ENCODE data around the gene JARID2.

DNA sequence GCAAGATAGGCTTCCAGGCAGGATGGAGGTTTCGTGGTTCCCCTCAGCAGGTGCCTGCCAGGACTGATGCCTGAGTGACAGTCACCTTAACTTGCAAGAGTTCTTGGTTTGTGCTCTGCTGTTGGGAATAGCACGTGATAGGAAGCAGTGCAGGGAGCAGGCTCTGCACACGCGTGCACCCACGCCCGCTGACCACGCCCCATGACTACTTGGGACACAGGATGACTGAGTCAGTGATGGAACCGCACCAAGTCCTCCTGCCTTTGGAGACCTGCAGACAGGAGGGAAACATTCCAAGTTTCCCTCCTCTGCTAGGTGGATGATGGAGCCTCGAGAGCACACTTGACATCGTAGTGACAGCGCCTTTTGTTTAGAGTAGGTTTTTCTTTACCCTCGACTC, 252.8 kb downstream of the JARID2 start:
- TF ChIP-seq, protein P1, sequence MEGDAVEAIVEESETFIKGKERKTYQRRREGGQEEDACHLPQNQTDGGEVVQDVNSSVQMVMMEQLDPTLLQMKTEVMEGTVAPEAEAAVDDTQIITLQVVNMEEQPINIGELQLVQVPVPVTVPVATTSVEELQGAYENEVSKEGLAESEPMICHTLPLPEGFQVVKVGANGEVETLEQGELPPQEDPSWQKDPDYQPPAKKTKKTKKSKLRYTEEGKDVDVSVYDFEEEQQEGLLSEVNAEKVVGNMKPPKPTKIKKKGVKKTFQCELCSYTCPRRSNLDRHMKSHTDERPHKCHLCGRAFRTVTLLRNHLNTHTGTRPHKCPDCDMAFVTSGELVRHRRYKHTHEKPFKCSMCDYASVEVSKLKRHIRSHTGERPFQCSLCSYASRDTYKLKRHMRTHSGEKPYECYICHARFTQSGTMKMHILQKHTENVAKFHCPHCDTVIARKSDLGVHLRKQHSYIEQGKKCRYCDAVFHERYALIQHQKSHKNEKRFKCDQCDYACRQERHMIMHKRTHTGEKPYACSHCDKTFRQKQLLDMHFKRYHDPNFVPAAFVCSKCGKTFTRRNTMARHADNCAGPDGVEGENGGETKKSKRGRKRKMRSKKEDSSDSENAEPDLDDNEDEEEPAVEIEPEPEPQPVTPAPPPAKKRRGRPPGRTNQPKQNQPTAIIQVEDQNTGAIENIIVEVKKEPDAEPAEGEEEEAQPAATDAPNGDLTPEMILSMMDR (IDR thresholded peaks at IDR 0.05; ENCODE audit: low read length) = no peak
- TF ChIP-seq EZH2 (optimal IDR thresholded peaks at IDR 0.05; ENCODE audit: low read depth, low read length) = no peak
- no peak for TF ChIP-seq EZH2phosphoT487 (IDR thresholded peaks at IDR 0.05; ENCODE audit: low read length)
